Prostate gland (tissue), 2 donors: ENCODE data around the gene PAH. TPM values are rescaled to one million over a fixed set of nuclear protein-coding genes. Genes with fewer than 3 reads are reported as not detected.

ENCODE experiments used
- DNase-seq: peaks from one replicate; pipeline ENCODE4 v3.0.0-alpha.2; 2019; ENCODE audit warnings: low spot score
- H3K27ac ChIP-seq, 2 donors: fragments of 200-600 bp; sonication (generic); 2 replicates each; pipeline ENCODE4 v1.5.1; 2017 to 2019
- H3K27me3 ChIP-seq: fragments of 200-600 bp; sonication (generic); replicated peaks from 2 replicates; pipeline ENCODE4 v1.5.1; 2019; ENCODE audit not compliant: insufficient read depth
- H3K36me3 ChIP-seq, 2 donors: fragments of 200-600 bp; sonication (generic); 1 replicate in 1 of 2; 2 replicates in 1 of 2; pipeline versions ENCODE4 v1.5.1 to v1.8.1; 2017 to 2019
- H3K4me1 ChIP-seq: fragments of 200-600 bp; sonication (generic); replicated peaks from 2 replicates; pipeline ENCODE4 v1.5.1; 2019
- H3K4me3 ChIP-seq, 2 donors: fragments of 200-600 bp; sonication (generic); 2 replicates each; pipeline ENCODE4 v1.5.1; 2017 to 2019
- H3K9me3 ChIP-seq: fragments of 200-600 bp; sonication (generic); 2 replicates; pipeline ENCODE4 v1.5.1; 2017
- CTCF ChIP-seq, 4 experiments: fragments of 200-600 bp in 2 of 4; fragments of 450-650 bp in 2 of 4; sonication (generic) in 2 of 4; IDR thresholded peaks; 1 replicate in 3 of 4; 2 replicates in 1 of 4; pipeline ENCODE4 v1.5.1; 2016 to 2019; ENCODE audit warnings: antibody characterized with exemption in 4 of 4, mild to moderate bottlenecking in 2 of 4, moderate library complexity in 2 of 4
- POLR2A ChIP-seq: fragments of 450-650 bp; IDR thresholded peaks from one replicate; pipeline ENCODE4 v1.6.1; 2016; ENCODE audit warnings: antibody characterized with exemption, mild to moderate bottlenecking
- POLR2AphosphoS5 ChIP-seq: sonication (generic); formaldehyde crosslinking; IDR thresholded peaks from one replicate; pipeline ENCODE4 v1.6.1; 2017; ENCODE audit warnings: antibody characterized with exemption
- WGBS: methylation state at CpG from one replicate; pipeline ENCODE4 v1.1.5; 2018; 5-methylcytosine and 5-hydroxymethylcytosine counted together
- intact Hi-C: fragments of 100-400 bp; cut with DNase I; formaldehyde crosslinking; loops from one replicate; pipeline ENCODE4 v1.14.2; 2022
- total RNA-seq, 2 donors: library from RNA; depleted of rRNA; stranded (reverse); fragments of >200 nt; gene quantifications; one replicate each; pipeline ENCODE4 v1.1.0, GENCODE V29; 2016

The PAH gene
- total RNA-seq, 2 donors from 2014 or later, result 0.36 to 4.1 TPM

GRCh38 chr12:102865821-102866615 is 51.0 kb downstream of the PAH start:
- no peak for TF ChIP-seq CTCF (IDR thresholded peaks at IDR 0.05)
- TF ChIP-seq POLR2A, result no peak
- no peak for TF ChIP-seq POLR2AphosphoS5
- Histone ChIP-seq H3K27ac (no peak overlapping the region), H3K4me1 (no peaks in the 10 kb centered on the region), H3K36me3 (no peaks in the 10 kb centered on the region), H3K9me3 (no peaks in the 10 kb centered on the region), H3K4me3 (no peak overlapping the region), H3K27me3 (no peaks in the 10 kb centered on the region)
- WGBS, result 65% methylated on average over 6 of the region's 6 CpGs
- intact Hi-C loops, result no loop called here
- DNase-seq, result no peak

- no peak overlapping the region for H3K4me3 ChIP-seq
- H3K27ac ChIP-seq, result no peak overlapping the region
- TF ChIP-seq POLR2A (no peak), CTCF (IDR thresholded peaks at IDR 0.05) (no peak), POLR2AphosphoS5 (no peak)
- no peak for DNase-seq
- H3K36me3 ChIP-seq, result no peaks in the 10 kb centered on the region
- WGBS, result 85% methylated on average over 2 of the region's 2 CpGs
- intact Hi-C loops, result no loop called here
- H3K27me3 ChIP-seq, result no peaks in the 10 kb centered on the region
- H3K4me1 ChIP-seq, result no peaks in the 10 kb centered on the region
- no peaks in the 10 kb centered on the region for H3K9me3 ChIP-seq
Measured at GRCh38 chr12:102862486-102862885, 54.6 kb downstream of the PAH start.

- H3K27me3 ChIP-seq, result no peaks in the 10 kb centered on the region
- no peak overlapping the region for H3K27ac ChIP-seq
- H3K36me3 ChIP-seq, result no peaks in the 10 kb centered on the region
- H3K4me3 ChIP-seq, result no peak overlapping the region
- TF ChIP-seq POLR2A, result no peak
- TF ChIP-seq POLR2AphosphoS5, result no peak
- TF ChIP-seq CTCF (IDR thresholded peaks at IDR 0.05), result no peak
- intact Hi-C loops, result no loop called here
- no peaks in the 10 kb centered on the region for H3K4me1 ChIP-seq
- no peaks in the 10 kb centered on the region for H3K9me3 ChIP-seq
- 89% methylated on average over 2 of the region's 2 CpGs for WGBS
- no peak for DNase-seq
Measured at GRCh38 chr12:102851246-102851645, 65.8 kb downstream of the PAH start.

- no peak overlapping the region for H3K4me3 ChIP-seq
- no peak for DNase-seq
- H3K9me3 ChIP-seq, result no peaks in the 10 kb centered on the region
- WGBS, result 49% methylated on average over 4 of the region's 4 CpGs
- intact Hi-C loops, result no loop called here
- no peak overlapping the region for H3K27ac ChIP-seq
- no peaks in the 10 kb centered on the region for H3K4me1 ChIP-seq
- no peaks in the 10 kb centered on the region for H3K36me3 ChIP-seq
- H3K27me3 ChIP-seq, result no peaks in the 10 kb centered on the region
- TF ChIP-seq POLR2A (no peak), CTCF (IDR thresholded peaks at IDR 0.05) (no peak), POLR2AphosphoS5 (no peak)
Measured at GRCh38 chr12:102849722-102850447, 67.2 kb downstream of the PAH start.

GRCh38 chr12:102848832-102849231 is 68.2 kb downstream of the PAH start:
- Histone ChIP-seq H3K4me3 (no peak overlapping the region), H3K27ac (no peak overlapping the region), H3K27me3 (no peaks in the 10 kb centered on the region), H3K36me3 (no peaks in the 10 kb centered on the region), H3K9me3 (no peaks in the 10 kb centered on the region), H3K4me1 (no peaks in the 10 kb centered on the region)
- DNase-seq, result no peak
- 91% methylated on average over 3 of the region's 3 CpGs for WGBS
- TF ChIP-seq POLR2A (no peak), POLR2AphosphoS5 (no peak), CTCF (IDR thresholded peaks at IDR 0.05) (no peak)
- intact Hi-C loops, result no loop called here
